ENCODE results near the gene TMEM179. TPM values are rescaled to one million over a fixed set of nuclear protein-coding genes. Genes with fewer than 3 reads are reported as not detected.

TMEM179 gene
- total and polyA plus RNA-seq, 2 donors (not counting 3 experiments of a cell fraction or from before 2014, with no cell fraction given): 0.14 TPM; not detected in 1

DNA sequence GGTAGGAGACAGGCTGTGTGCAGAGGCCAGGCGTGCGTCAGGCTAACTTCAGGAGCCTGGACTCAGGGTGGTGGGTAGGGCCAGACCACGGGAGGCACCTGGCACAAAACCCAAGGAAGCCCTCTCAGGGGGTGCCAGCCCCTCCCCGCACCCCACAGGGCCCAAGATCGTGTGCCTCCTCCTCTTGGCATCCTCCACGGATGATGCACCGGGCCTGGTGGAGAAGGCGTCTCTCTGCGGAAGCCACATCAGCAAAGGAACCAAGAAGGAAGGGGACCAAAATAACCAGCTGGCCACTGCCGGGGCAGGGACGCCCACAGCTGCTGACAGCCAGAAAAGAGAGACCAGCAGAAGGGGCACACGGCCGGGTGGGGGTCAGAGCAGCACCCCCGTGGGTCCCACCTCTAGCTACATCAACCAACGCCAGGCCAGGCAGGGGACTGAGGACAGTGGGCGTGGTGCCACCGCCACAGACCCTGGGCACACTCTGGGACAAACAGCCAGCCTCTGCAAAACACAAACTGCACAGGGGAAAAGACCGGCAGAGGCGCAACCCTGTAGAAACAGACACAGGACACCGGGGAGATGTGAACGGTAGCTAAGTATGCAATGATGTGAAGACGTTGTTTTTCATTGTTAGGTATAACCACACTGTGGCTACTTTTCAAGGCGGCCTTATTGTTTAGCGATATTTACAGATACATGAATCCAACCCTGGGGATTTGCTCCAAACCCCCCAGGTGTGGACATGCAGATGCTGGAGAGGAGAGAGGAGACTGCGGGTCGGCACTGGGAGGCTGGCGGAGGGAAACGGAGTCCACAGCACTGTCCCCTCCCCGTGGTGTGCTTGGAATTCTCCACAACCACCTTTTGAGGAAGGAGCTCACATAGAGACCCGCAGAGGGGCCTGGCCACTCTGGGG lies 51.1 kb downstream of the TMEM179 start:
- CTCF ChIA-PET: interaction anchor here (0.7 to 1.6 kb wide), 2 partner anchors 8 to 11 kb away, joined by 3 to 6 read pairs; no protein-coding TSS in a partner anchor
- no peak overlapping the region for H3K4me2 ChIP-seq (ENCODE audit: insufficient read depth, low read length)
- FAIRE-seq: no peak
- dilution Hi-C loops (cut with MboI; ENCODE audit: extremely low pct_ligation_motif_present, low sequenced_read_pairs) (no loop called here), intact Hi-C loops (cut with micrococcal nuclease) (no loop called here)
- H3K9me3 ChIP-seq (replicated peaks; ENCODE audit: control insufficient read depth, insufficient read depth, low read length): no peaks in the 10 kb centered on the region
- H3K9me1 ChIP-seq (replicated peaks; ENCODE audit: control insufficient read depth, extremely low read depth, insufficient read depth, low read length): no peaks in the 10 kb centered on the region
- H3K4me1 ChIP-seq (ENCODE audit: control insufficient read depth, extremely low read depth, insufficient read depth, low read length): no peaks in the 10 kb centered on the region
- H2AFZ ChIP-seq (ENCODE audit: low read depth, low read length): no peak overlapping the region
- no peak for DNase-seq (ENCODE audit: low read depth, low spot score)
- no peaks in the 10 kb centered on the region for H3K36me3 ChIP-seq (ENCODE audit: control insufficient read depth in 2 of 2, extremely low read depth in 1 of 2, insufficient read depth in 2 of 2, low read length in 2 of 2)
- H3K79me2 ChIP-seq (ENCODE audit: control insufficient read depth, insufficient read depth, low read length): no peaks in the 10 kb centered on the region
- H4K20me1 ChIP-seq (replicated peaks; ENCODE audit: control insufficient read depth, extremely low read depth, insufficient read depth, low read length): no peaks in the 10 kb centered on the region
- no peaks in the 10 kb centered on the region for H3K27me3 ChIP-seq (ENCODE audit: control insufficient read depth in 2 of 2, insufficient read depth in 2 of 2, low read length in 2 of 2)
- no TSS peak for BruUV-seq (replicated peaks)
- TF ChIP-seq FOS (IDR thresholded peaks at IDR 0.05; ENCODE audit: borderline replicate concordance, insufficient read depth, low read length): no peak
- H3K4me3 ChIP-seq (replicated peaks in 1 of 3; ENCODE audit: insufficient read depth in 1 of 3, low read depth in 1 of 3, low read length in 3 of 3): no peak overlapping the region
- POLR2A ChIA-PET: no interaction called here
- H3K27ac ChIP-seq (ENCODE audit: insufficient read depth, low read depth, low read length): no peak overlapping the region
- H3K9ac ChIP-seq (replicated peaks; ENCODE audit: extremely low read depth, insufficient read depth, low read length): no peak overlapping the region

DNA sequence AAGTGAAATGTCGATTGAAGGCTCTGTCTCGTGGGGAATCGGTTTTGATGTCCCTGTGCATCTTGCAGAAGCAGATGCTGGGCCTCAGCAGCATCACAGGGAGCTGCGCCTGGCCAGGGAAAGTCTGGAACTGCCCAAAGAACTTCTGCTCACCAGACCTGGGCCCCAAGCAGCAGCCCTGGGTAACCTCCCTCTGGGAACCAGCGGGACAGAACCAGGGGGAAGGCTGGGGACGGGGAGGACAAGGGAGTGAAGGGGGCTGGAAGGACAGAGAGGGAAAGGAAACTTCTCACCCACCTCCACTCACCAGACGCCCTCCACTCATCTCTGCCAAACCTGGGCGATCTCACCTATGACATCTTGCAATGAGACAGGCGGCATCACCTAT lies 51.8 kb downstream of the TMEM179 start:
- H3K36me3 ChIP-seq (ENCODE audit: control insufficient read depth in 2 of 2, extremely low read depth in 1 of 2, insufficient read depth in 2 of 2, low read length in 2 of 2): no peaks in the 10 kb centered on the region
- no TSS peak for BruUV-seq (replicated peaks)
- no peak overlapping the region for H2AFZ ChIP-seq (ENCODE audit: low read depth, low read length)
- no peaks in the 10 kb centered on the region for H3K9me1 ChIP-seq (replicated peaks; ENCODE audit: control insufficient read depth, extremely low read depth, insufficient read depth, low read length)
- H3K4me1 ChIP-seq (ENCODE audit: control insufficient read depth, extremely low read depth, insufficient read depth, low read length): no peaks in the 10 kb centered on the region
- FAIRE-seq: no peak
- no peak for DNase-seq (ENCODE audit: low read depth, low spot score)
- H3K4me3 ChIP-seq (replicated peaks in 1 of 3; ENCODE audit: insufficient read depth in 1 of 3, low read depth in 1 of 3, low read length in 3 of 3): no peak overlapping the region
- no peaks in the 10 kb centered on the region for H3K27me3 ChIP-seq (ENCODE audit: control insufficient read depth in 2 of 2, insufficient read depth in 2 of 2, low read length in 2 of 2)
- H3K79me2 ChIP-seq (ENCODE audit: control insufficient read depth, insufficient read depth, low read length): no peaks in the 10 kb centered on the region
- ChIA-PET POLR2A (no interaction called here), CTCF (no interaction called here)
- H3K9ac ChIP-seq (replicated peaks; ENCODE audit: extremely low read depth, insufficient read depth, low read length): no peak overlapping the region
- H3K9me3 ChIP-seq (replicated peaks; ENCODE audit: control insufficient read depth, insufficient read depth, low read length): no peaks in the 10 kb centered on the region
- intact Hi-C loops (cut with micrococcal nuclease) (no loop called here), dilution Hi-C loops (cut with MboI; ENCODE audit: extremely low pct_ligation_motif_present, low sequenced_read_pairs) (no loop called here)
- no peak overlapping the region for H3K4me2 ChIP-seq (ENCODE audit: insufficient read depth, low read length)
- H3K27ac ChIP-seq (ENCODE audit: insufficient read depth, low read depth, low read length): no peak overlapping the region
- H4K20me1 ChIP-seq (replicated peaks; ENCODE audit: control insufficient read depth, extremely low read depth, insufficient read depth, low read length): no peaks in the 10 kb centered on the region
- TF ChIP-seq POLR2AphosphoS5 (IDR thresholded peaks at IDR 0.05; ENCODE audit: insufficient read depth, low read depth, low read length): no peak
- no peak for TF ChIP-seq MAX (IDR thresholded peaks at IDR 0.05; ENCODE audit: insufficient read depth, insufficient read length)
- no peak for TF ChIP-seq FOS (IDR thresholded peaks at IDR 0.05; ENCODE audit: borderline replicate concordance, insufficient read depth, low read length)
- no peak for TF ChIP-seq POLR2A (IDR thresholded peaks at IDR 0.05; ENCODE audit: low read depth, low read length)
- TF ChIP-seq EZH2 (IDR thresholded peaks at IDR 0.05; ENCODE audit: borderline replicate concordance, low read depth, low read length, severe bottlenecking): no peak
- no peak for TF ChIP-seq JUN (IDR thresholded peaks at IDR 0.05; ENCODE audit: borderline replicate concordance, insufficient read depth, insufficient read length, low read depth)
- TF ChIP-seq GATA2 (IDR thresholded peaks at IDR 0.05; ENCODE audit: insufficient read depth, insufficient read length, low read depth, low read length): no peak
- no peak for TF ChIP-seq MYC (IDR thresholded peaks at IDR 0.05; ENCODE audit: low read depth, low read length)
- TF ChIP-seq, protein P1, sequence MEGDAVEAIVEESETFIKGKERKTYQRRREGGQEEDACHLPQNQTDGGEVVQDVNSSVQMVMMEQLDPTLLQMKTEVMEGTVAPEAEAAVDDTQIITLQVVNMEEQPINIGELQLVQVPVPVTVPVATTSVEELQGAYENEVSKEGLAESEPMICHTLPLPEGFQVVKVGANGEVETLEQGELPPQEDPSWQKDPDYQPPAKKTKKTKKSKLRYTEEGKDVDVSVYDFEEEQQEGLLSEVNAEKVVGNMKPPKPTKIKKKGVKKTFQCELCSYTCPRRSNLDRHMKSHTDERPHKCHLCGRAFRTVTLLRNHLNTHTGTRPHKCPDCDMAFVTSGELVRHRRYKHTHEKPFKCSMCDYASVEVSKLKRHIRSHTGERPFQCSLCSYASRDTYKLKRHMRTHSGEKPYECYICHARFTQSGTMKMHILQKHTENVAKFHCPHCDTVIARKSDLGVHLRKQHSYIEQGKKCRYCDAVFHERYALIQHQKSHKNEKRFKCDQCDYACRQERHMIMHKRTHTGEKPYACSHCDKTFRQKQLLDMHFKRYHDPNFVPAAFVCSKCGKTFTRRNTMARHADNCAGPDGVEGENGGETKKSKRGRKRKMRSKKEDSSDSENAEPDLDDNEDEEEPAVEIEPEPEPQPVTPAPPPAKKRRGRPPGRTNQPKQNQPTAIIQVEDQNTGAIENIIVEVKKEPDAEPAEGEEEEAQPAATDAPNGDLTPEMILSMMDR (IDR thresholded peaks at IDR 0.05; ENCODE audit: extremely low read depth in 1 of 2, insufficient read depth in 1 of 2, low read depth in 1 of 2, low read length in 2 of 2): no peak

Measured in endothelial cell of umbilical vein (primary cell).